ENCODE results near the gene SERPINB13.

Gene SERPINB13

DNA sequence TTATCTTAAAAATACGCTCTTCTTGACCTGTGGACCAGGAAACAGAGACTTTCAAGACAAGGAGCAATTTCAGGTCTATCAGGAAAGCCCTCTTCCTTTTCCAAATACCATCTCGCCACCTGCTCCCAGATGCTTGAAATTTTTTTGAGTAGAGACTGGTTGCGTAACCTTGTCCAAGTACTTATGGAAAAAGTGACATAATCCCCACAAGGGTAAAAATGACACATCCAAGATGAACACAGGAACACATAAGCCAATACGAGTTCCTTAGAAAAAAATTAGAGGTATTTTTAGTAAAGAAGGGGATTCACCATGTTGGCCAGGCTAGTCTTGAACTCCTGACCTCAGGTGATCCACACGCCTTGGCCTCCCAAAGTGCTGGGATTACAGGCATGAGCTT lies 1.8 kb downstream of the SERPINB13 start:
- no peak overlapping the region for H3K4me3 ChIP-seq (ENCODE audit: low read length)
- TF ChIP-seq, protein P1, sequence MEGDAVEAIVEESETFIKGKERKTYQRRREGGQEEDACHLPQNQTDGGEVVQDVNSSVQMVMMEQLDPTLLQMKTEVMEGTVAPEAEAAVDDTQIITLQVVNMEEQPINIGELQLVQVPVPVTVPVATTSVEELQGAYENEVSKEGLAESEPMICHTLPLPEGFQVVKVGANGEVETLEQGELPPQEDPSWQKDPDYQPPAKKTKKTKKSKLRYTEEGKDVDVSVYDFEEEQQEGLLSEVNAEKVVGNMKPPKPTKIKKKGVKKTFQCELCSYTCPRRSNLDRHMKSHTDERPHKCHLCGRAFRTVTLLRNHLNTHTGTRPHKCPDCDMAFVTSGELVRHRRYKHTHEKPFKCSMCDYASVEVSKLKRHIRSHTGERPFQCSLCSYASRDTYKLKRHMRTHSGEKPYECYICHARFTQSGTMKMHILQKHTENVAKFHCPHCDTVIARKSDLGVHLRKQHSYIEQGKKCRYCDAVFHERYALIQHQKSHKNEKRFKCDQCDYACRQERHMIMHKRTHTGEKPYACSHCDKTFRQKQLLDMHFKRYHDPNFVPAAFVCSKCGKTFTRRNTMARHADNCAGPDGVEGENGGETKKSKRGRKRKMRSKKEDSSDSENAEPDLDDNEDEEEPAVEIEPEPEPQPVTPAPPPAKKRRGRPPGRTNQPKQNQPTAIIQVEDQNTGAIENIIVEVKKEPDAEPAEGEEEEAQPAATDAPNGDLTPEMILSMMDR (conservative IDR thresholded peaks at IDR 0.05; ENCODE audit: low read depth, low read length) = no peak
- no peak for DNase-seq (ENCODE audit: low read depth)

DNA sequence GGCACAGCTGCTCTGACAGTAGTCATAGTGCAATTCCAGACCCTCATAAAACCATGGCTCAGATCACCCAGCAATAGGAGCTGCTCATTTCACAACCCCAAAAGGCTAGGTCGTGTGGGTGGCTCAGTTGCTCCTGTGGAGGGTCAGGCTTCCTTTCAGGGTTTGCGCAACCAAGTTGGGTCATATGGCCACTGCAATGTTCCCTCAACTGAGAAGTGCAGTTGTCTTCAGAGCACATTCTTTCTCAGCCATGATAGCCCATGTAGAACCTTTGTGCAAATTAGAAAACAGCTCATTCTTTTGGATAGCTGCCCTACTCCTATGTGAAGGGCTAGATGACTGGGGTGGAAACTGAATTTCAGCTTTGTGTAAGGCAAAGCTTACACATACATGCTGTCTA lies 3.2 kb downstream of the SERPINB13 start:
- TF ChIP-seq, protein P1 (conservative IDR thresholded peaks at IDR 0.05; ENCODE audit: low read depth, low read length) = no peak
- H3K4me3 ChIP-seq (ENCODE audit: low read length) = no peak overlapping the region
- no peak for DNase-seq (ENCODE audit: low read depth)

DNA sequence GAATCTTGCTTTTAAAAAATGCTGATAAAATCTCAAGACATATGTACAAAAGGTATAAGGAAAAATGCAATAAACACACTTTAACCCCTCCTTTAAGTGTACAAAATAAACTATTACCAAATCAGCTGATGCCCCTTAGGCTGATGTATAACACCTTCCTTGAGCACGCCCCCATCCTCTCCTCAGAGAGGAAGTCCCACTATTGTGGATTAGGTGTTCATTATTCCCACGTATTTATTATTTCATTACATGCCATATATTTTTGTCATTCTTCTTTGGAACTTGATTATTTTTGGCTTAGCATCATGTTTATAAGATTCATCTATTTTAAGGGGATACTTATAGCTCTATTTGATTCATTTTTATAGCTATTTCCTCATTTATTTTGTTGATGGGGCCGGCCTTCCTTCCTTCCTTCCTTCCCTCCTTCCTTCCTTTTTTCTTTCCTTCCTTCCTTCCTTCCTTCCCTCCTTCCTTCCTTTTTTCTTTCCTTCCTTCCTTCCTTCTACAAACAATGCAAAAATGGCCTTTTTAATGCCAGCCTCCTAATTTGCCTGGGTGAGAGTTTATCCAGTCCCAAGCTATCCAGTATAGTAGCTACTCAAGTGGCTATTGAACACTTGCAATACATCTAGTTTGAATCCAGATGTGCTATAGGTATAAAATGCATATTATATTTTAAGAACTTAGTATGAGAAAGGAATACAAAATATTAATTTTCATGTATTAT lies 4.0 kb downstream of the SERPINB13 start:
- TF ChIP-seq, protein P1 (conservative IDR thresholded peaks at IDR 0.05; ENCODE audit: low read depth, low read length) = no peak
- H3K4me3 ChIP-seq (ENCODE audit: low read length) = no peak overlapping the region
- DNase-seq (ENCODE audit: low read depth) = no peak

DNA sequence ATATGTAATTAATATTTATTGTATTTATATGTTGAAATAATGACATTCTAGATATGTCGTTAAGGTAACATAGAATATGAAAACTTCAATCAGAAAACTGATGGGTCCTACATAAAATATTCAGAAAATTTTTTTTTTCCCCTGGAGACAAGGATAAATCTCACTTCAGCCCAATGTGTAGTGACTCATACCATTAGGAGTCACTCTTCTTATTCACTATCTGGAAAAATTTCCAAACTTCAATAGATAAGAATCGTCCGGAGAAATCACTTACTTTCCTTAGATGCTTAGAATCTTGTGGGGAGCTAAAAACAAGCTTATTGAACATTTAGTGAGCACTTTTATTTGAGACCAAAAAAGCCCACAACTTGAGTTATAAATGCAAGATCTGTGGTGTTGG lies 4.6 kb downstream of the SERPINB13 start:
- H3K4me3 ChIP-seq (ENCODE audit: low read length) = no peak overlapping the region
- TF ChIP-seq, protein P1 (conservative IDR thresholded peaks at IDR 0.05; ENCODE audit: low read depth, low read length) = no peak
- DNase-seq (ENCODE audit: low read depth) = no peak

DNA sequence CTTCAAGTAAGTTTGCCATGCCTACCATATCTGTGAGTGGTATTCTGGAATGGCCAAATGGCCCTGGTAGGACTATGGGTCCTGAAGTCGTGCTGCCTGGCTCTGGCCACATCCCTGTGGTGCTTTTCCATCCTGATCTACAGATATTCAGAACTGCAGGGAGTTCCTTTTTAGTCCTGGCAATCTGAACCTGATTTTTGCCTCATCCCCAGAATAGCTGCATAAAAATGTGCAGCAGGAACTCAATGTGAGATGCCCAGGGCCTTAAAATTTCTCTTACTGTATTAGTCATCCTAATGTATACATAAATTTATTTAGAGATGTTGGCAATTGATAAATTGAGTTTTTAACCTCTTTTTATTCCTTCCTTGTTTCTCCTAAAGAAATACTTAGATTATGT lies 5.3 kb downstream of the SERPINB13 start:
- TF ChIP-seq, protein P1 (conservative IDR thresholded peaks at IDR 0.05; ENCODE audit: low read depth, low read length) = no peak

DNA sequence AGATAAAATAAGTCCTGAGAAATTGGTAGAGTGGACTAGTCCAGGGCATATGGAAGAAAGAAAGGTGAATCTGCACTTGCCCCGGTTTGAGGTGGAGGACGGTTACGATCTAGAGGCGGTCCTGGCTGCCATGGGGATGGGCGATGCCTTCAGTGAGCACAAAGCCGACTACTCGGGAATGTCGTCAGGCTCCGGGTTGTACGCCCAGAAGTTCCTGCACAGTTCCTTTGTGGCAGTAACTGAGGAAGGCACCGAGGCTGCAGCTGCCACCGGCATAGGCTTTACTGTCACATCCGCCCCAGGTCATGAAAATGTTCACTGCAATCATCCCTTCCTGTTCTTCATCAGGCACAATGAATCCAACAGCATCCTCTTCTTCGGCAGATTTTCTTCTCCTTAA lies 9.8 kb downstream of the SERPINB13 start:
- TF ChIP-seq, protein P1 (conservative IDR thresholded peaks at IDR 0.05; ENCODE audit: low read depth, low read length) = no peak
- no peak for DNase-seq (ENCODE audit: low read depth)
- no peak overlapping the region for H3K4me3 ChIP-seq (ENCODE audit: low read length)

More for the DNA sequence above, 5.3 kb downstream of the SERPINB13 start:
- DNase-seq (ENCODE audit: low read depth) = no peak
- H3K4me3 ChIP-seq (ENCODE audit: low read length) = no peak overlapping the region

DNA sequence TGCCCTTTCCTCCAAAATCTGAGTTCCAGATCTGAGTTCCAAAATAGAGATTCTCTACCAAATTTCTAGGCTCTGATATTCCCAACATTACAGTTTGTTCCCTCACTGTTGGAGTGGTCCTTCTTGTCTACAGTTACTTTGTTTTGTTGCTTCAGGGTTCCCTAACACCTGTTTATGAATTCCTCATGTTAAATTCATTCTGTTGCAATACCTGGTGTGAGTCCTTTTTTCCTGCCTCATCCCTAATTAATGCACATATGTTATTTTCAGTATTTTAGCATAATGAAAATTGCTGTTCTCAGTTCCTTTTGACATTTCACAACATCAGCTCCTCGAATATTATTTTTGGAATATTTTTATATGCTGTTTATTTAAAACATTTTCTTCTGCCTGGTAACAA lies 16.2 kb downstream of the SERPINB13 start:
- no peak for DNase-seq (ENCODE audit: low read depth)
- H3K4me3 ChIP-seq (ENCODE audit: low read length) = no peak overlapping the region
- TF ChIP-seq, protein P1 (conservative IDR thresholded peaks at IDR 0.05; ENCODE audit: low read depth, low read length) = no peak
